NT2/D1 (cell line): ENCODE measurements around the gene DNASE1.

ENCODE experiments used
- DNase-seq: peaks from one replicate; pipeline ENCODE4 v3.0.0-alpha.2; 2011; ENCODE audit warnings: low read depth, low spot score
- H3K27me3 ChIP-seq: 2 replicates; pipeline ENCODE4 v1.6.0; 2011; ENCODE audit warnings: mild to moderate bottlenecking; ENCODE audit not compliant: insufficient read length, insufficient read depth
- H3K36me3 ChIP-seq: 2 replicates; pipeline ENCODE4 v1.6.1; 2011; ENCODE audit warnings: mild to moderate bottlenecking, low read length, mixed read lengths; ENCODE audit not compliant: insufficient read depth, insufficient read length
- H3K4me1 ChIP-seq: 2 replicates; pipeline ENCODE4 v1.5.1; 2011; ENCODE audit not compliant: insufficient read depth, insufficient read length
- H3K4me3 ChIP-seq: 2 replicates; pipeline ENCODE4 v1.5.1; 2011; ENCODE audit warnings: low read depth; ENCODE audit not compliant: insufficient read length
- H3K9ac ChIP-seq: 2 replicates; pipeline ENCODE4 v1.6.0; 2011; ENCODE audit warnings: low read depth; ENCODE audit not compliant: insufficient read length
- H3K9me3 ChIP-seq: 2 replicates; pipeline ENCODE4 v1.5.1; 2011; ENCODE audit warnings: mild to moderate bottlenecking, low read length; ENCODE audit not compliant: insufficient read depth
- SUZ12 ChIP-seq: IDR thresholded peaks from 2 replicates; pipeline ENCODE4 v1.6.1; 2011; ENCODE audit not compliant: insufficient read length, insufficient read depth; ENCODE audit errors: extremely low read depth
- YY1 ChIP-seq: IDR thresholded peaks from 2 replicates; pipeline ENCODE4 v1.6.1; 2011; ENCODE audit not compliant: insufficient read length, insufficient read depth
- ZNF274 ChIP-seq: IDR thresholded peaks from 2 replicates; pipeline ENCODE4 v1.6.1; 2011; ENCODE audit warnings: mild to moderate bottlenecking, low read depth, low read length

DNASE1 gene

GRCh38 chr16:3661311-3661710 is 6.8 kb downstream of the DNASE1 start:
- H3K9ac ChIP-seq, result no peak overlapping the region
- H3K36me3 ChIP-seq, result peaks cover 94% of the 10 kb centered on the region
- no peaks in the 10 kb centered on the region for H3K27me3 ChIP-seq
- no peak overlapping the region for H3K4me3 ChIP-seq
- DNase-seq, result no peak
- no peaks in the 10 kb centered on the region for H3K4me1 ChIP-seq
- no peaks in the 10 kb centered on the region for H3K9me3 ChIP-seq
- TF ChIP-seq YY1 (no peak), SUZ12 (no peak), ZNF274 (no peak)

GRCh38 chr16:3661922-3662321 is 7.4 kb downstream of the DNASE1 start:
- TF ChIP-seq YY1 (no peak), SUZ12 (no peak), ZNF274 (no peak)
- Histone ChIP-seq H3K9ac (no peak overlapping the region), H3K4me1 (no peaks in the 10 kb centered on the region), H3K36me3 (peaks cover 93% of the 10 kb centered on the region), H3K27me3 (no peaks in the 10 kb centered on the region), H3K4me3 (no peak overlapping the region), H3K9me3 (no peaks in the 10 kb centered on the region)
- DNase-seq, result no peak

DNA sequence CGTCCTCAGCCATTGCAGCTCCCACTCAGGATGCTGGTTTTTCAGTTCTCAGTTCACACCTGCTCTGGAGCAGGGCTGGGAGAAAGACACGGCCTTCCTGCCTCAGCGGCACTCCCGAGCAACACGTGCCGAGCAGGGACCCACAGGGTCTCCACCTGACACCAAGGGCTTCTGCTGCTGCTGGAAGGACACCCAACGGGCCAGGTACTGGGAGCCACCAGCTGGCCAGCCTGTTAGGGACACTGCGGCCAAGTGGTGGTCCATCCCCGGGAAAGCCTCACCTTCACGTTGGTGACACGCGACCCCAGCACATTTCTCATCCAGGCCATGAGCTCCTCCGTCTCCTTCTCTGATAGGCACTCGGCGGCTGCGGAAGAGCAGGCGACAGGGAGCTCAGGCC is 8.1 kb downstream of the DNASE1 start:
- no peak overlapping the region for H3K4me3 ChIP-seq
- TF ChIP-seq ZNF274 (no peak), SUZ12 (no peak), YY1 (no peak)
- no peaks in the 10 kb centered on the region for H3K9me3 ChIP-seq
- H3K36me3 ChIP-seq, result peaks cover 89% of the 10 kb centered on the region
- H3K4me1 ChIP-seq, result no peaks in the 10 kb centered on the region
- no peak overlapping the region for H3K9ac ChIP-seq
- H3K27me3 ChIP-seq, result no peaks in the 10 kb centered on the region
- no peak for DNase-seq

DNA sequence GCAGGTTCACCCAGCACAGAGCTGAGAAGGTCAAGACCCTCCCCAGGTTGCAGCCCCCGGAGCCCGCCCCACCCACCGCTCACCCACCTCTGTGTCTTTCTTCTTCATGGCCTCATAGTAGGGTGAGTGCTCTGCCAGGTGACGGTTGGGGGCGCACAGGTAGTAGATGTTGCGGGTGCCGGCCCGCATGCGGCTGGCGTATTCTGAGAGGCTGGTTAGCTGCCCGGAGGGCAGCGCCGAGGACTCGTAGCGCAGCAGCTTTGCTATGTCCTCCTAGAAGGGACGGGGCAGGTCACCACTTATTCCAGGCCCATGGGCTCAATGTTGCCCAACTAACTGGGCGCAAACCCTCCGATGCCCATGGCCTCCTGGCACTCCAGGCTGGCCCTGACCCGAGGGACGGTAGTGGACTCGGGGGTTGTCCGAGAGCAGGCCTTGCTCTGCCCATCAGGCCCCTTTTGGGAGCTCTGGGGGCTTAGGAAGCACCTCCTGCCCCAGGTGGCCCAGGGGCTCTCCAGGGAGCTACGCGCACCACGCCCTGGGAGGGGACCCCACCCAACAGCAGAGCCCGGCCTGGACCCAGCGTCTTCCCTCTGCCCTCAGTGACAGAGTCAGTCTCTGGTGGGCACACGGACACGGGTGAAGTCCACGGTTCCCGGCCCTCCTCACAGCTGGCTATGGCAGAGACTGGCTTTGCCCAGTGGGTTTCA is 9.9 kb downstream of the DNASE1 start:
- H3K4me3 ChIP-seq, result no peak overlapping the region
- no peak overlapping the region for H3K9ac ChIP-seq
- no peaks in the 10 kb centered on the region for H3K4me1 ChIP-seq
- TF ChIP-seq YY1, result no peak
- TF ChIP-seq SUZ12, result no peak
- TF ChIP-seq ZNF274, result no peak
- H3K9me3 ChIP-seq, result no peaks in the 10 kb centered on the region
- no peak for DNase-seq
- peaks cover 83% of the 10 kb centered on the region for H3K36me3 ChIP-seq
- H3K27me3 ChIP-seq, result no peaks in the 10 kb centered on the region

DNA sequence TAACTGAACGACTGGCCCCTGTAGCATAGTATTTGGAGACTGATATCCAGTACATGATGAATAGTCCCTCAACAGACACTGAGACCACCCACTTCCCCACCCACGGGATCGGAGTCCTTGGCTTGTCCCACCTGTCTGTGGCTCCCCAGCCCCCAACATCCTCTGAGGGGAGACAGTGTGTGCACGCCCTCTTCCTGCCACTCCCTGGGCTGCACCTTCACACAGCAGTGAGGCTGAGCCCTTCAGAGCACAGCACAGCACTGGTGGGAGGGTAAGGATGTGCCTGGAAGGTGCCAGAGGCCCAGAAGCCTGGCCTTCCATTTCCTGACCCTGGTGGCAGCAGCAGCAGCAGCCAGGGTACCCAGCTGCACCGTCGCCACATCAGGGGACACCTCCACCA is 11.0 kb downstream of the DNASE1 start:
- Histone ChIP-seq H3K36me3 (peaks cover 77% of the 10 kb centered on the region), H3K4me3 (no peak overlapping the region)

DNA sequence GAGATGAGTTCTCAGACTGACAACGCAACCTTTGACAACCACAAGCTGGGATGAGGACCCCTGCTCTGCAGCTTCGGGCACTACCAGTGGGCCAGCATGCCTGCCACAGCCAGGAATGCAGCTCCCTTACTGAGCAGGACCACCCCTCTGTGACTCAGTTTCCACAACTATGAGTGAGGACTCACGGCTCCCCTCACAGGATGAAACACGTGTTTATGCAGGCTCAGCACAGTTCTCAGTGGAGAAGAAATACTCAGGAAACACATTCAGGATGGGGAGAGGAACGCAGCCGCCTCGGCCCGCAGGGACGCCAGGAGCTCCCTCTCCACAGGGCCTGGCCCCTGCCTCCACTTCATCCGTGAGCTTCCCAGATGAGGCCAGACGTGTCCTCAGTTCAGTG is 14.1 kb downstream of the DNASE1 start:
- no peak overlapping the region for H3K9ac ChIP-seq
- H3K9me3 ChIP-seq, result no peaks in the 10 kb centered on the region
- peaks cover 78% of the 10 kb centered on the region for H3K36me3 ChIP-seq
- no peak for DNase-seq
- H3K27me3 ChIP-seq, result no peaks in the 10 kb centered on the region
- no peak overlapping the region for H3K4me3 ChIP-seq
- TF ChIP-seq SUZ12, result no peak
- TF ChIP-seq ZNF274, result 0 out of 2 replicates have a peak, but pooled peaks have one; percentile 30
- H3K4me1 ChIP-seq, result no peaks in the 10 kb centered on the region

More for the DNA sequence above, 11.0 kb downstream of the DNASE1 start:
- Histone ChIP-seq H3K9me3 (no peaks in the 10 kb centered on the region), H3K9ac (no peak overlapping the region), H3K4me1 (no peaks in the 10 kb centered on the region), H3K27me3 (no peaks in the 10 kb centered on the region)
- no peak for DNase-seq
- TF ChIP-seq YY1, result no peak
- TF ChIP-seq ZNF274, result no peak
- no peak for TF ChIP-seq SUZ12

- H3K9me3 ChIP-seq, result no peaks in the 10 kb centered on the region
- H3K27me3 ChIP-seq, result no peaks in the 10 kb centered on the region
- H3K4me3 ChIP-seq, result no peak overlapping the region
- no peaks in the 10 kb centered on the region for H3K4me1 ChIP-seq
- H3K9ac ChIP-seq, result no peak overlapping the region
- no peak for TF ChIP-seq SUZ12
- no peak for TF ChIP-seq ZNF274
- TF ChIP-seq YY1, result no peak
- H3K36me3 ChIP-seq, result peaks cover 82% of the 10 kb centered on the region
- DNase-seq, result no peak
Measured at GRCh38 chr16:3669082-3669481, 14.6 kb downstream of the DNASE1 start.
